Memory B cell (primary cell): ENCODE data around the gene CD72.
A peak's percentile ranks its signal among the peaks of the same experiment; 100 is the strongest.
"Not testable (repeated sequence)": the region's sequence is repeated elsewhere in the genome, so short reads cannot be mapped to it uniquely, and the experiment has no call there.

Experiments used
- ATAC-seq: fragments of 150-1000 bp; cut with Tn5 transposase; 2 replicates; pipeline ENCODE4 v1.10.0; 2021; ENCODE audit warnings: low read depth, mild to moderate bottlenecking, moderate library complexity
- DNase-seq, 2 donors: peaks; one replicate each; pipeline ENCODE4 v3.0.0; 2022; ENCODE audit warnings: low spot score in 2 of 2
- H3K27ac Mint-ChIP-seq: one replicate; pipeline ENCODE4 v1.8.0; 2022; ENCODE audit warnings: mild to moderate bottlenecking, moderate library complexity, mixed read lengths
- H3K27me3 Mint-ChIP-seq: one replicate; pipeline ENCODE4 v1.8.0; 2022; ENCODE audit warnings: mixed read lengths
- H3K36me3 Mint-ChIP-seq: one replicate; pipeline ENCODE4 v1.8.0; 2022; ENCODE audit warnings: mild to moderate bottlenecking, mixed read lengths
- H3K4me1 Mint-ChIP-seq: one replicate; pipeline ENCODE4 v1.8.0; 2022; ENCODE audit warnings: mixed read lengths
- H3K4me3 Mint-ChIP-seq: one replicate; pipeline ENCODE4 v1.8.0; 2022; ENCODE audit warnings: mild to moderate bottlenecking, moderate library complexity, mixed read lengths
- H3K9me3 Mint-ChIP-seq: one replicate; pipeline ENCODE4 v1.8.0; 2022; ENCODE audit warnings: mixed read lengths

Gene CD72

DNA sequence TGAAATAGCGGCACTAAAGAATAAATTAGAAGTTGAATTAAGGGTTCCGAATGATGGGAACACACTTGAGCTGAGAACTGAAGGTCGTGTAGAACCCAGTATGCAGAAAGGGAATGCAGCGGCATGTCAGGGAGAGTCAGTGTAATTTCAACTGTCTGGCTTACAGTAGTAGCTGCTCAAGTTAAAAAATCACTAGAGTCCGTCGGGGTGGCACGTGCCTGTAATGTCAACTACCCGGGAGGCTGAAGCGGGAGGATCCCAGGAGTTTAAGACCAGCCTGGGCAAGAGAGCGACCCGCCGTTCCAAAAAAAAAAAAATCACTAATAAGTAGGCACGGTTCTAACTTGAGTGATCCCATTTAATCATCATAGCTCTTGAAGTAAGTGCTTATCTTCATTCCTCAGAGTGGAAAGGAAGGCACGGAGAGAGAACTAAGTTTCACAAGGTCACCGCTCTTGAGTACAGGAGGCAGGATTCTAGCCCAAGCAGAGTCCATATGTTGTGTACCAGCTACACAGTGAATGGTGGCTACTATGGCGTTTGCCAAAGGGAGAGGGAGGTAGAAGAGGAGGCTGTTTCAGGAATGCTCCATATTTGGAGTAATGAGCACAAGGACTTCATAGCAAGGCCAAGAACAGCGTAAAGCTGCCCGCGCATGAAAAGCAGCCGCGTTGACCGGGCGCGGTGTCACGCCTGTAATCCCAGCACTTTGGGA, 38.8 kb upstream of the CD72 start:
- H3K4me3 Mint-ChIP-seq = peak overlapping the region; percentile 90
- no peaks in the 10 kb centered on the region for H3K9me3 Mint-ChIP-seq
- peak overlapping the region; percentile 100 for H3K27ac Mint-ChIP-seq
- H3K27me3 Mint-ChIP-seq = no peaks in the 10 kb centered on the region
- ATAC-seq = no peak
- peaks cover 7% of the 10 kb centered on the region for H3K36me3 Mint-ChIP-seq
- no peak for DNase-seq
- H3K4me1 Mint-ChIP-seq = peaks cover 35% of the 10 kb centered on the region

DNA sequence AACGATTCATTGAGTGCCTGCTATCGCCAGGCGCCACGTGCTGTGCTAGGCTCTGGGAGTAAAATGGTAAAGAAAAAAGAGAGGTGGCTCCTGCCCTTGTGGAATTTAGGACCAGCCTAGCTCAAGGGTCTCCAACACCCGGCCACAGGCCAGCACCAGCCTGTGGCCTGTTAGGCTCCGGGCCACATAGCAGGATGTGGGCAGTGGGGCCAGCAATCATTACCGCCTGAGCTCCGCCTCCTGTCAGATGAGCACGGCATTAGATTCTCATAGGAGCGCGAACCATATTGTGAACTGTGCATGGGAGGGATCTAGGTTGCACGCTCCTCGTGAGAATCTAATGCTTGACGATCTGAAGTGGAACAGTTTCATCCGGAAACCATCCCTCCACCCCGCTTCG, 38.1 kb upstream of the CD72 start:
- no peaks in the 10 kb centered on the region for H3K27me3 Mint-ChIP-seq
- peak overlapping the region; percentile 90 for H3K4me3 Mint-ChIP-seq
- peak overlapping the region; percentile 100 for H3K27ac Mint-ChIP-seq
- peaks cover 7% of the 10 kb centered on the region for H3K36me3 Mint-ChIP-seq
- no peak for DNase-seq
- no peak for ATAC-seq
- peaks cover 34% of the 10 kb centered on the region for H3K4me1 Mint-ChIP-seq
- H3K9me3 Mint-ChIP-seq = no peaks in the 10 kb centered on the region

DNA sequence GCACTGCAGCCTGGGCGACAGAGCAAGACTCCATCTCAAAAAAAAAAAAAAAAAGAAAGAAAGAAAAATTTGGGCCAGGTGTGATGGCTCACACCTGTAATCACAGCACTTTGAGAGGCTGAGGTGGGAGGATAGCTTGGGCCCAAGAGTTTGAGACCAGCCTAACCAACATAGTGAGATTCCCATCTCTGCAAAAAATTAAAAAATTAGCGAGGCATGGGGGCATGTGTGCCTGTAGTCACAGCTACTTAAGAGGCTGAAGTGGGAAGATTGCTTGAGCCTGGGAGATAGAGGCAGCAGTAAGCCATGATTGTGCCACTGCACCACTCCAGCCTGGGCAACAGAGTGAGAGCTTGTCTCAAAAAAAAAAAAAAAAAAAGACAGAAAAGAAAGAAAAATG, 35.4 kb upstream of the CD72 start:
- H3K27me3 Mint-ChIP-seq = no peaks in the 10 kb centered on the region
- H3K27ac Mint-ChIP-seq = peak overlapping the region; percentile 35
- DNase-seq (no peak), ATAC-seq (no peak)
- H3K36me3 Mint-ChIP-seq = no peaks in the 10 kb centered on the region
- H3K4me1 Mint-ChIP-seq = peaks cover 41% of the 10 kb centered on the region
- no peak overlapping the region for H3K4me3 Mint-ChIP-seq
- H3K9me3 Mint-ChIP-seq = no peaks in the 10 kb centered on the region

DNA sequence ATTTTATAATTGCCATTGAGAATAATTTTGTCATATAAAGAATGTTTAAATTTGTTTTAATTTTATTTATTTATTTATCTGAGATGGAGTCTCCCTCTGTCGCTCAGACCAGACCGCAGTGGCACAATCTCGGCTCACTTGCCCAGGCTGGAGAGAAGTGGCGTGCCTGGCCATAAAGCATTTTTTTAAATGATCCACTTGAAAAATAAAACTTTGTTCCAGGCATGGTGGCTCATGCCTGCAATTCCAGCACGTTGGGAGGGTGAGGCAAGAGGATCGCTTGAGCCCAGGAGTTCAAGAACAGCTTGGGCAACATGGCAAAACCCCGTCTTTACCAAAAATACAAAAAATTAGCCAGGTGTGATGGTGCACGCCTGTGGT, 34.6 kb upstream of the CD72 start:
- Mint-ChIP-seq H3K36me3 (peaks cover 2% of the 10 kb centered on the region), H3K27ac (no peak overlapping the region), H3K4me1 (peaks cover 47% of the 10 kb centered on the region), H3K27me3 (no peaks in the 10 kb centered on the region), H3K9me3 (no peaks in the 10 kb centered on the region), H3K4me3 (no peak overlapping the region)
- ATAC-seq = no peak
- no peak for DNase-seq

DNA sequence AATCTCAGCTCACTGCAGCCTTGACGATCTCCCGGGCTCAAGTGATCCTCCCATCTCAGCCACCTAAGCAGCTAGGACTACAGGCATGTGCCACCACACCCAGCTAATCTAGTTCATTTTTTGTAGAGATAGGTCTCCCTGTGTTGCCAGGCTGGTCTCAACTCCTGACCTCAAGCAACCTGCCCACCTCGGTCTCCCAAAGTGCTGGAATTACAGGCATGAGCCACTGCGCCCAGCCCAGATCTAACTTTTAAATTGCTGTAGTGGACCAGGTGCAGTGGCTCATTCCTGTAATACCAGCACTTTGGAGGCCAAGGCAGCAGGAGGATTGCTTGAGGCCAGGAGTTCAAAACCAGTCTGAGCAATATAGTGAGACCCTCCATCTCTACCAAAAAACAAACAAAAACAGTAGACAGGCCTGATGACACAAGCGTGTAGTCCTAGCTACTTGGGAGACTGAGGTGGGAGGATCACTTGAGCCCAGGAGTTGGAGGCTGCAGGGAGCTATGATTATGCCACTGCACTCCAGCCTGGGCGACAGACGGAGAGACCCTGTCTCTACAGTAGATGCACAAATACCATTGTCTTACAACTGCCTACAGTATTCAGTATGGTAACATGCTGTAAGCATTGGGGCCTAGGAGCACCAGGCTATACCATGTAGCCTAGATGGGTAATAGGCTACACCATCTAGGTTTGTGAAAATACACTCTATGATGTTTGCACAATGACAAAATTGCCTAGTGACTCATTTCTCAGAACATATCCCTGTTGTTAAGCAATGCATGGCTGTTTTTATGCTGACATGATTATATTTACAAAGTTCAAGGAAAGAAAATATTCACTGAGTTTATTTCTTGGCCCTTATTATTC, 34.0 kb upstream of the CD72 start:
- Mint-ChIP-seq H3K36me3 (peaks cover 2% of the 10 kb centered on the region), H3K27me3 (no peaks in the 10 kb centered on the region), H3K4me3 (peak overlapping the region; percentile 28), H3K9me3 (no peaks in the 10 kb centered on the region), H3K27ac (no peak overlapping the region), H3K4me1 (peaks cover 46% of the 10 kb centered on the region)
- DNase-seq (no peak), ATAC-seq (no peak)

DNA sequence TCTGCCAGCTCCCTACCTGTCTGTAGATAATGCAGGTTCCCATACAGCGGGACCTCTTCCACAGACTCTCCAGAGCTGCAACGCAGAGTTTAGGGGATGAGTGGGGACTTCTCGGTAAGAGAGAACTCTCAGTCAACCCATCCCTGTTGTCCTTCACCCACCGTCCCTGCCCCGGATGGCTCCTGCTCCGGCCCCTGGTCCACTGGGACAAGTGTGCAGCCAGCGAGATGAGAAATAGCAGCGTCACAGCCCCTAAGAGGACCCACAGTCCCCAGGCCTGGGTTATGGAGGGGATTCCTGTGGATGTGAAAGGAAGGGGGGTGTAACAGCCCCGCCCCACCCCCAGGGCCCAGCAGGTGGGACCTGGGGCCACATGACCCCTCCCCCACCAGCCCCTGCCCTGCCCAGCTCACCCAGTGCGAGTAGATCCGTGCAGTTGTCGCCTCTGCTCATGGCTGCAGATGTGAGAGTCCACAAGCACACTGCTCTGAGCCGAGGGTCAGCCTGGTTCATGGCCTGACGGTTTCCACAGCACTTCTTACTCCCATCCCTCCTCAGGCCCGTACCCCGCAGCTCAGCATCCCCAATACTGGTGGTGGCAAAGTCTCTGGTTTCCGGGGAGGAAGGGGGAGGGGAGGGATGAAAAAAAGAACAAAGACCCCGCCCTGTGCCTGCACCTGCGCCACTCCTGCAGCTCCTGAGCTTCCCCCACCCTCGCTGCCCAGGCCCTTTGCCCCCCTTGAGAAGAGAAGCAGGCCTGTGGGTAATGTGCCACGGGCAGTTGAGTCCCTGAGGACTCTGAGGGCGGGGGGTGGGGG, 32.3 kb upstream of the CD72 start, which contains the start of gene SIT1:
Gene SIT1 (minus strand): TSS at position 591 of the 818 bp plus-strand sequence. CDS start 78 bp downstream, at position 513.
- Mint-ChIP-seq H3K4me1 (peaks cover 40% of the 10 kb centered on the region), H3K27me3 (no peaks in the 10 kb centered on the region), H3K9me3 (no peaks in the 10 kb centered on the region), H3K36me3 (peaks cover 2% of the 10 kb centered on the region), H3K27ac (peak within 1 kb of the TSS; percentile 95), H3K4me3 (peak within 1 kb of the TSS; percentile 94)
- DNase-seq (no peak), ATAC-seq (no peak)

DNA sequence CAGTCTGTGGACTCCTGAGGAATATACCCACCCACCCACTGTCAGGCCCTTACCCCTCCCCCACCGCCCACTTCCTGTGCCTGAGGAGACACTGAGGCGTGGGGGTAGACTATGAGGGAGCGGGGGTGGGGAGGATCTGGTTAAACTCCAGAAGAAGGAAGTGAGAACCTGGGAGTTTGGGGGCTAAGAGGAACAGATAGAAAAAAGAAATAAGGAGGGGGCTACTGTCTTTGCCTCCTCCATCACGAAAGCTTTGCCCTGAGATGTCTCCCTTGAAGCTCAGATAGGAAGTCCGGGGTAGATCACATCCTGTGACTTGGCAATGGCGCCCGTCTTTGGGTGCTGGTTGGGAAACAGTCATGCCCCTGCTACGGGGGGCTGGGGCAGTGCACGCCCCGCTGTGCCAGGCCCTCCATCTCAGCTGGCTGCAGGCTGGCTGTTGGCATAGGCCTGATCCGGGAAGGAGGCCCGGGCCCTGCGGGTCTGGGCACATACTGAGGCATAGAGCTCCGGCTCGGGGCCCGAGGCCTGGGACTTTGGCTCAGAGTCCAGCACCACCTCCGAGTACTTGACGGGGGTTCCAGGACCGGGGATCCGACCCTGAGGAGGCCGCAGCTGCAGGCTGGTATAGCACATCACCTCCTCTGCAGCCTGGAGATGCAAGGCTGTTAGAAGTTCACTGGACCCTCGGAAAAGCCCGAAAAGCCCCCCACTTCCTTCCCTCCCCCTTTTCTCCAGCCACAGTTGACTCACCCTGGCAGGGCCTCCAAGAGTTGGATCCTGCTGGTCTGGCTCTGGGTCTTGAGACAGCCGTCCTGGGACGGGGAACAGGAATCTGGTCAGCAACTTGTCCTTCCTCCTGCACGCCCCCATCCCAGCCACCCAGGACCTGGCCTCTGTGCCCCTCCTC, 31.5 kb upstream of the CD72 start:
- DNase-seq (no peak), ATAC-seq (no peak)
- peak overlapping the region; percentile 95 for H3K27ac Mint-ChIP-seq
- peaks cover 2% of the 10 kb centered on the region for H3K36me3 Mint-ChIP-seq
- H3K9me3 Mint-ChIP-seq = no peaks in the 10 kb centered on the region
- H3K4me1 Mint-ChIP-seq = peaks cover 40% of the 10 kb centered on the region
- H3K4me3 Mint-ChIP-seq = peak overlapping the region; percentile 94
- no peaks in the 10 kb centered on the region for H3K27me3 Mint-ChIP-seq

DNA sequence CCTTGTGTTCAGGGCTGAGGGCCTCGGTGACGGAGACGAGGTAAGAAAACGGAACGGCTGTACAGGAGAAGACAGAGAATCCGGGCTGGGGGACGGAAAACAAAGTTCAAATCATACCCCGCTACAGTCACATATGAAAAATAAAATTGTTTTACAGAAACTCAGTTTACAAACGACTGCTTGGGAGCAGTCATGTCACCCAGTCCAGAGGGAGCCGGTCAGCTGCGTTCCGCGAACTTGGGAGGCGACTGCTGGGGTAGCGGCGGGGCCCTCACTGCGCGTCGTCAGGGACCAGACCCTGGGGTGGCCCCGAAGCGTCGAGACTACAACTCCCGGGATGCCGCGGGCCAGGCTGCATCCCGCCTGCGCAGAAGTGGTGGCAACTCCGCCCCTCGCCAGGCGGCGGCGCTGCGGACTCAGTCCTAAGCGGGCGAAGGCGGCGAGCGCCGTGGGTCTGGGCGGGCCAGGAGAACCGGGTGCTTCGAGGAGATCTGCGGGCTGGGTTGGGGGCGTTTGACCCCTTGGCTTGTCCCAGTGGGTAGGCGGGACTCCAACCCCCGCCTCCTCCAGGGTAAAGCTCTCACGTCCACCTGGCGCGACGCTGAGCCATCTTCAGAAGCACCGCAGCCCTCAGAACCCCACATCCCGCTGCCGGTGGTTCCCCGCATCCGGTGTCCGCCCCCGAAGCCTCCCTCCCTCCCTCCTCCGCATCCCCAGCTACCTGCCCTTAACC, 28.5 kb upstream of the CD72 start:
- peak overlapping the region; percentile 91 for H3K4me3 Mint-ChIP-seq

DNA sequence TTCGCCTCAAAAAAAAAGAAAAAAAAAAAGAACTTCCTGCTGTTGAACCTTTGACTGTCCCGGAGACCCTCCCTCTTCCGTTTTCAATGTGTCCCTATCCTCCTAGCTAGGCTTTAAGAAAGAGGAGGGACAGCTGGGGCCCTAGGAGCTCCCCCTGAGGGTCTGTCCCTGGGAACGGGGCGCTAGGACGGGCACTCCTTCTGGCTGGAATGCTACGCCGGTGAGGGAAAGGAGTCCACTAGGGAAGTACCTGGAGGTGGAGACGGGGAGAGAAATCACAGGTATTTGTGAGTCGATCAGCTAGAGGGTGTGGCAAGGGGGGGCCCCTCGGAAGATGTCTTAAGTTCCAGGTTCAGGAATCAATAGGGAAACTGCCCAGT, 27.9 kb upstream of the CD72 start:
- peaks cover 5% of the 10 kb centered on the region for H3K36me3 Mint-ChIP-seq
- peaks cover 42% of the 10 kb centered on the region for H3K4me1 Mint-ChIP-seq
- no peak for DNase-seq

More for the DNA sequence above, 28.5 kb upstream of the CD72 start:
- Mint-ChIP-seq H3K27ac (peak overlapping the region; percentile 95), H3K27me3 (no peaks in the 10 kb centered on the region), H3K4me1 (peaks cover 41% of the 10 kb centered on the region), H3K36me3 (peaks cover 2% of the 10 kb centered on the region), H3K9me3 (no peaks in the 10 kb centered on the region)
- ATAC-seq (peak; percentile 84), DNase-seq (peak; percentile 94 to 97)

DNA sequence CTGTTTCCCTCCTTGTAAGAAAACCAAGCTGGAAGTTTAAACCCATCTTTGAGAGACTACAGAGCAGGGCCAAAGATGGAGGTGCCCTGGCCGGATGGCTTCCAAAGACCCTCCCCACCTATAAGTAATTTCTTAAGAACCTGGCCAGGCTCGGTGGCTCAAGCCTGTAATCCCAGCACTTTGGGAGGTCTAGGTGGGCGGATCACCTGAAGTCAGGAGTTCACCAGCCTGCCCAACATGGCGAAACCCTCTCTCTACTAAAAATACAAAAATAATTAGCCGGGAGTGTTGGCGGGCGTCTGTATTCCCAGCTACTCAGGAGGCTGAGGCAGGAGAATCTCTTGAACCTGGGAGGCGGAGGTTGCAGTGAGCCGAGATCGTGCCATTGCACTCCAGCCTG, 27.5 kb upstream of the CD72 start:
- Mint-ChIP-seq H3K27ac (peak overlapping the region; percentile 95), H3K4me1 (peaks cover 42% of the 10 kb centered on the region), H3K4me3 (peak overlapping the region; percentile 91)
- DNase-seq, H3K36me3 Mint-ChIP-seq, H3K9me3 Mint-ChIP-seq, ATAC-seq, H3K27me3 Mint-ChIP-seq: not testable (repeated sequence)

More for the DNA sequence above, 27.9 kb upstream of the CD72 start:
- no peaks in the 10 kb centered on the region for H3K27me3 Mint-ChIP-seq
- ATAC-seq = no peak
- no peaks in the 10 kb centered on the region for H3K9me3 Mint-ChIP-seq
- H3K4me3 Mint-ChIP-seq = peak overlapping the region; percentile 91
- peak overlapping the region; percentile 95 for H3K27ac Mint-ChIP-seq

DNA sequence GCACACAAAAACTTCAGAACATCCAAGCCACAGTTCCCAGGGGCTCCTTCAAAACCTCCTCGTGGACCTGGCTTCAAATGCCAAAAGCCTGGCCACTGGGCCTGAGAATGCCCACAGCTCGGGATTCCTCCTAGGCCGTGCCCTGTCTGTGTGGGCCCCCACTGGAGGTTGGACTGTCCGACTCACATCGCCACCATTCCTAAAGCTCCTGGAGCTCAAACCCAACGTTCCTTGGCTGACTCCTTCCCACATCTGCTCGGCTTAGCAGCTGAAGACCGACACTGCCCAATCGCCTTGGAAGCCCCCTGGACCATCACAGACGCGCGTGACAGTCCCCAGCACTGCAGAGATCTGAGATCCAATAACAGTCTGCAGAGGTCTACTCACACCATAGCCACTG, 24.8 kb upstream of the CD72 start:
- H3K27ac Mint-ChIP-seq = no peak overlapping the region
- peaks cover 8% of the 10 kb centered on the region for H3K36me3 Mint-ChIP-seq
- no peaks in the 10 kb centered on the region for H3K9me3 Mint-ChIP-seq
- no peak for ATAC-seq
- peaks cover 41% of the 10 kb centered on the region for H3K4me1 Mint-ChIP-seq
- H3K27me3 Mint-ChIP-seq = no peaks in the 10 kb centered on the region
- no peak for DNase-seq
- no peak overlapping the region for H3K4me3 Mint-ChIP-seq

DNA sequence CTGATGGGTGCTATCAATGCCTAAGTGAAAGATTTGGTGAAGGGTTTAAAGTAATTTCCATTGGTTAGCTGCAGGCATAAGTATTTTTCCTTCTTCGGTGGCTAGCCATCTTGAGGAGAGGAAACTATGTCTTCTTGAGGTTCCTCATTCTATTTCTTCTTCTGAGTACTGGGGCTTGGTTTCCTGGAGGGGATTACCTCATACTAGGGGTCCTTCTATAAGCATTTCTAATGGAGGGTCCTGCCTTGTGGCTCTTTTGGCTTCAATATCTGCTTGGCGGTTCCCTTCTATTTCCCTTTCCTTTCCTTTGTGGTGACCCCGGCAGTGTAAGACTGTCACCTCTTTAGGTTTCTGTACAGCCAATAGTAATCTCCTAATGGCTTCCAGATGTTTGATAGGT, 23.3 kb upstream of the CD72 start:
- not testable (repeated sequence) for H3K9me3 Mint-ChIP-seq, ATAC-seq, H3K36me3 Mint-ChIP-seq, H3K27me3 Mint-ChIP-seq, DNase-seq
- H3K4me3 Mint-ChIP-seq = peak overlapping the region; percentile 24
- peaks cover 49% of the 10 kb centered on the region for H3K4me1 Mint-ChIP-seq
- peak overlapping the region; percentile 55 for H3K27ac Mint-ChIP-seq
